ENCODE measurements around the gene AMIGO2.

Gene AMIGO2, protein sequence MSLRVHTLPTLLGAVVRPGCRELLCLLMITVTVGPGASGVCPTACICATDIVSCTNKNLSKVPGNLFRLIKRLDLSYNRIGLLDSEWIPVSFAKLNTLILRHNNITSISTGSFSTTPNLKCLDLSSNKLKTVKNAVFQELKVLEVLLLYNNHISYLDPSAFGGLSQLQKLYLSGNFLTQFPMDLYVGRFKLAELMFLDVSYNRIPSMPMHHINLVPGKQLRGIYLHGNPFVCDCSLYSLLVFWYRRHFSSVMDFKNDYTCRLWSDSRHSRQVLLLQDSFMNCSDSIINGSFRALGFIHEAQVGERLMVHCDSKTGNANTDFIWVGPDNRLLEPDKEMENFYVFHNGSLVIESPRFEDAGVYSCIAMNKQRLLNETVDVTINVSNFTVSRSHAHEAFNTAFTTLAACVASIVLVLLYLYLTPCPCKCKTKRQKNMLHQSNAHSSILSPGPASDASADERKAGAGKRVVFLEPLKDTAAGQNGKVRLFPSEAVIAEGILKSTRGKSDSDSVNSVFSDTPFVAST

DNA sequence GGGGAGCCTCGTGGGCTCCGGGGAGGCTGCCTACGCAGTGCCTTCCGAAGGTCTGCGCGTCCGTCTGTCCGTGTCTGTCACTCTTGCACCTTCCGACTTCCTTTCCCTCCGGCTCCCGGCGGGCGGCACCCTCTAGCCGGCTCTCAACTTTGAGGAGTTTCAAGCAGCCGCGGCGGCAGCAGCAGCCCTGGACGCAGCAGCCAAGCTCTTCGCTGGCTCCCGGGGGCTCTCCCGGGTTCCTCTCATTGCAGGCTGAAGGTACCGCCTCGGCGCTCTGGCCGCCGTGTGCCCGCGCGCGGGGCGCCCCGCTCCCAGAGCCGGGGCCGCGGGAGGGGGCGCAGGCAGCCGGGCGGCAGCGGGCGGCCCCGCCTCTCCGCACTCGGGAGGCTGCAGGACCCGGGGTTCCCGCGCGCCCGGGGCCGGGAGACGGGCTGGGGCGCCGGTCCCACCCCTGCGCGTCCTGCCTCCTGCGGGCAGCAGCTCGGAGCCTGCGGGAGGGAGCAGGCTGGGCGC, at the start of gene AMIGO2, which contains the start of gene PCED1B:
Gene AMIGO2, minus strand, starts transcription at position 492 of the 513 bp plus-strand sequence. CDS start 957 bp downstream, outside the sequence.
Gene PCED1B, plus strand, starts transcription at position 154 of the 513 bp plus-strand sequence. CDS start 155,443 bp downstream, outside the sequence.
- TF ChIP-seq GATA3 (IDR thresholded peaks at IDR 0.05; ENCODE audit: low read depth, low read length) (no peak), GATA2 (IDR thresholded peaks at IDR 0.05; ENCODE audit: low read depth, low read length) (no peak)

DNA sequence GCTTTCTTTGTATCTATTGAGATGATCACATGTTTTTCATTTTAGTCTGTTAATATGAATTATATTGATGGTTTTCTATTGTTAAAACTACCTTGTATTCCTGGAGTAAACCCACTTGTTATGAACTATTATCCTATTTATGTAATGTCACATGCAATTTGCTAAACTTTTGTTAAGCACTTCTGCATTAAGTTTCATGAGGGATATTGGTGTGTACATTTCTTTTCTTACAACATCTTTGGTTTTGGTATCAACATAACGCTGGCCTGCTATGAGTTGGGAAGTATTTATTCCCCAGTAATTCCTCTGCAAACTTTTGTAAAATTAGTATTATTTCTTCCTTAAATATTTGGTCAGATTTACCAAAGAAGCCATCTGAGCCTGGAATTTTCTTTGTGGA, 46.5 kb upstream of the AMIGO2 start:
- TF ChIP-seq GATA2 (IDR thresholded peaks at IDR 0.05; ENCODE audit: low read depth, low read length) (no peak), GATA3 (IDR thresholded peaks at IDR 0.05; ENCODE audit: low read depth, low read length) (no peak)

DNA sequence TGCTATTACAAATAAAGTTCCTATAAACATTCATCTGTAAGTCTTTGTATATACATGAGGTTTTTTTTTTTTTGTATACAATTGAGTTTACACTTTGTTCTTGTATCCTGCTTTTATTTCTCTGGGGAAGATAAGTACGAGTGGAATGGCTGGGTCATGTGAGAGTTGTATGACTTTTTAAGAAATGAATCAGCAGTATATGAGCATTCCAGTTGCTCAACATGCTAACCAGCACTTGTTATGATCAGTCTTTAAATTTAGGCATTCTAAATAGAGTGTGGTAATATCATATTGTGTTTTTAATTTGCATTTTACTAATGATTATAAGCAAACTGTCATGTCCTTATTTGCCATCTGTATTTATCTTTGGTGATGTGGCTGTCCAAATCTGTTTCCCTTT, 44.7 kb upstream of the AMIGO2 start:
- TF ChIP-seq GATA3 (IDR thresholded peaks at IDR 0.05; ENCODE audit: low read depth, low read length) (no peak), GATA2 (IDR thresholded peaks at IDR 0.05; ENCODE audit: low read depth, low read length) (no peak)

DNA sequence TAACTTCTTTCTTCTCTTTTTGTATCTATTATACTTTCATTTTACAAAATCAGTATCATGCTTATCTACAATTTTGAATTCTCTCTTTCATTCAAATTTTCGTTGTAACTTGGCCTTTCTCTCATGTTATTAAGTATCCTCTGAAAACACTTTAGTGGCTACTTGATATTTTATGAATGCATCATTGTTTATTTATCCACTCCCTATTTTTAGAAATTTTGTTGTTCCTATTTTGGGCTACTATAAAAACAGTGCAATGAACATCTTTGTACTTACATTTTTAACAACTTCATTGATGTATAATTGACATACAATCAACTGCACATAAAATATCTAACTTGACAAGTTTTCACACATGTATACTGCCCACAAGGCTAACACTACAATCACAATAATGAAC, 44.0 kb upstream of the AMIGO2 start:
- TF ChIP-seq GATA2 (IDR thresholded peaks at IDR 0.05; ENCODE audit: low read depth, low read length) (no peak), GATA3 (IDR thresholded peaks at IDR 0.05; ENCODE audit: low read depth, low read length) (no peak)

DNA sequence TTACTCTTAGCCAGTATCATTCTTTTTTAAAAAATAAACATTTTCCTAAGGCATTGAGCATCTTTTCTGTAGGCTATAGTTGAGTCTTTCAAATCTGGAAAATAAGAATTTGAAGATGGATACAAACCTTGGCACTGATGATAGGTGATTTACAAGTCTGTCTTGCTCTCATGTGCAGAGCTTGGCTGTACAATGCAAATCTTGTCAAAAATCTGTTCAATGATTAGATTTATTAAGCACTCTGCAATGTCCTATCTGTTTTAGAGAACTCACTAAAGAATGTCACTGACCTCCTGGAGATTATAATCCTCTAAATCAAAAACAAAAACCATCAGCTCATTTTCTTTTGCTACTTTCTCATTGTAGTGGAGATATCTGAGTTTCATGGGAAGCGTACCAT, 42.8 kb upstream of the AMIGO2 start:
- no peak for TF ChIP-seq GATA2 (IDR thresholded peaks at IDR 0.05; ENCODE audit: low read depth, low read length)
- TF ChIP-seq GATA3 (IDR thresholded peaks at IDR 0.05; ENCODE audit: low read depth, low read length): no peak

DNA sequence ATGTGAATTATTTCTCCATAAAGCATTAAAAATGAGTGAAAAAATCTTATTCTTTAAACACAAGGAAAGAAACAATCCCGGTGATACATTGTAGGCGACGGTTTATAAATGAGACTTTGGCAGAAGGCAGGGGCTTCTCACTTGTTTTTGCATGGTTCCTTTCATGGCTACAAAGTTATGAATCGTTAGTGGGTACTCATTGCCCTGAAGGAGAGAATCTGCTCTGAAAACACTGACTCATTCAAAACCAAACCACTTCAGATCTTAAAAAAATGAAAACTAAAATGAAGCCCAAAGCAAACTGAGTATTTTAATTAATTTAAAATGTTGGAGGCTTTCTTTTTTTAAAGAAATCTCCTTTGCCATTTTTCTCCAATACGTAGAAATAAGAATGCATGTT, 41.4 kb upstream of the AMIGO2 start:
- TF ChIP-seq GATA3 (IDR thresholded peaks at IDR 0.05; ENCODE audit: low read depth, low read length): no peak
- TF ChIP-seq GATA2 (IDR thresholded peaks at IDR 0.05; ENCODE audit: low read depth, low read length): no peak

DNA sequence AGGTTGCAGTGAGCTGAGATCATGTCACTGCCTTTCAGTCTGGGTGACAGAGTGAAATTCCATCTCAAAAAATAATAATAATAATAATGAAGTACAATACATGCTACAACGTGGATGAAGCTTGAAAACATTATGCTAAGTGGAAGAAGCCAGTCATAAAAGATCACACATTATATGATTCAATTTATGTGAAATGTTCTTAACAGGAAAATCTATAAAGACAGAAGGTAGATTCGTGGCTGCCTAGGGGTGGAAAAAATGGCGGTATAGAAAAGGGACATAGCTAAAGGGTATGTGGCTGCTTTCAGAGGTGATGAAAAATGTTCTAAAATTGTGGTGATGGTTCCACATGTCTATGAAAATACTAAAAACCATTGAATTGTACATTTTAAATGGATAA, 41.0 kb upstream of the AMIGO2 start:
- TF ChIP-seq GATA2 (IDR thresholded peaks at IDR 0.05; ENCODE audit: low read depth, low read length): no peak
- no peak for TF ChIP-seq GATA3 (IDR thresholded peaks at IDR 0.05; ENCODE audit: low read depth, low read length)

DNA sequence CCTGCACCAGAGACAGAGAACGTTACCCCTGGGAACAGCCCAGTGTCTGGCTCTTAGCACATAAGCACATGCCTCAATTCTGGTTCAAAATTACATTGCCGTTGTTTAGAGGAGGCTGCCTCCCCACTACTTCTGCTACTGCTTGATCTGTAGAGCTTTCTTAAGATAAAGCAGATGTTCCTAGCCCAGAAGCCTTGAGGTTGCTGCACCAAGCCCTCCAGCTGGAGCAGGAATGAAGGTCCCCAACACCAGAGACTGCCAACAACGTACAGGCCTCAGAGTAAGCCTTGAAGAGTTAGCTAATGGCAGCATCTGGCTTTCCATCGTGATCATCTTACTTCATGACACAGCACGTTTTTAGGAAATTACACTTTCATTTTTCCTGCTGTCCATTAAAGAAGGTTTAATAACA, 34.7 kb upstream of the AMIGO2 start:
- TF ChIP-seq GATA3 (IDR thresholded peaks at IDR 0.05; ENCODE audit: low read depth, low read length) (no peak), GATA2 (IDR thresholded peaks at IDR 0.05; ENCODE audit: low read depth, low read length) (no peak)

DNA sequence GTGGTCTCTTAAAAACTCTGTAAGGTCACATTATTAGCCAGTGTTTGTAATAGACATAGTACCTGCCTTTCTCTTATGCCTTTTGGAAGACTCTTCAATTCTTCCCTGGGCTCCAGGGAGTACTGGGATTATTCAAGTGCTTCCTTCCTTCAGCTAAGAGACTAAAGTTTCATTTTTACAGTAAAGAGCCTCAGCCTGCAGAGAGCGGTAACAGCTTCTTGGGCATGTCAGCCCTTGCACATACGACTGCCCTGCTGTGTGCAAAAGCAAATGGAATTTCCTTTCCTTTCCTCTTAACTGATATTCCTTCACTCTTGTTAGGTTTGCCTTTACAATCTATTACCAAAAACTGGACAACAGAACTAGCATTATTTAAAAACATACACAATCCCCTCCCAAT, 32.9 kb upstream of the AMIGO2 start:
- no peak for TF ChIP-seq GATA2 (IDR thresholded peaks at IDR 0.05; ENCODE audit: low read depth, low read length)
- TF ChIP-seq GATA3 (IDR thresholded peaks at IDR 0.05; ENCODE audit: low read depth, low read length): no peak

DNA sequence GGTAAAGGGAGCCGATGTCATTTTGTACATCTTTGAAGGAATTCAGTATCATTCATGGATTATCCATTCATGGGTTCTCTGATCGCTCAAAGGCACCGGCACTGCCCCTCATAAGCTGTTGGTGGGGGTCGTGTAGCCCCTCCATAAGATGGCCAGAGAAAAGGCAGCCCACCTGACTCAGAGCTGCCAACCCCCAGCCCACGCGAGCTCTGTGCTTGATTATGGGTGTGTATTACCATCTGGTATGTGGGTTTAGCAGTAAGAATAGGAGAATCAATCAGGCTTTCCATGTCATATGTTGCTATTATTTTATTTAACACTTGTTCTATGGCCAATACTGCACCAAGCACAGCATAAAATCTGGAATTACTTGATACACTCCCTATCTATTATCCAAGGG, 32.1 kb upstream of the AMIGO2 start:
- no peak for TF ChIP-seq GATA2 (IDR thresholded peaks at IDR 0.05; ENCODE audit: low read depth, low read length)
- TF ChIP-seq GATA3 (IDR thresholded peaks at IDR 0.05; ENCODE audit: low read depth, low read length): no peak

DNA sequence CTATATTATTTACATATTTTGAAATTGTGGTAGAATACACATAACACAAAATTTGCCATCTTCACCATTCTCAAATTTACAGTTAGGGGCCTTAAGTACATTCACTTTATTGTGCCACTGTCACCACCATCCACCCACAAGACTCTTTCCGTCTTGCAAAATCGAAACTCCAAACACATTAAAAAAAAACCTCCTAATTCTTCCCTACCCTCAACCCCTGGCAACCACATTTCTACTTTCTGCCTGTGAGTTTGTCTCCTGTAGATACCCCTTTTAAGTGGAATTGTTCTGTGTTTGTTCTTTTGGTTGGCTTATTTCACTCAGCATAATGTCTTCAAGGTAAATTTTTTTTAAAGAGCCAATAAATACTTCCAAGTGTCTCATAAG, 31.6 kb upstream of the AMIGO2 start:
- TF ChIP-seq GATA2 (IDR thresholded peaks at IDR 0.05; ENCODE audit: low read depth, low read length) (no peak), GATA3 (IDR thresholded peaks at IDR 0.05; ENCODE audit: low read depth, low read length) (no peak)

DNA sequence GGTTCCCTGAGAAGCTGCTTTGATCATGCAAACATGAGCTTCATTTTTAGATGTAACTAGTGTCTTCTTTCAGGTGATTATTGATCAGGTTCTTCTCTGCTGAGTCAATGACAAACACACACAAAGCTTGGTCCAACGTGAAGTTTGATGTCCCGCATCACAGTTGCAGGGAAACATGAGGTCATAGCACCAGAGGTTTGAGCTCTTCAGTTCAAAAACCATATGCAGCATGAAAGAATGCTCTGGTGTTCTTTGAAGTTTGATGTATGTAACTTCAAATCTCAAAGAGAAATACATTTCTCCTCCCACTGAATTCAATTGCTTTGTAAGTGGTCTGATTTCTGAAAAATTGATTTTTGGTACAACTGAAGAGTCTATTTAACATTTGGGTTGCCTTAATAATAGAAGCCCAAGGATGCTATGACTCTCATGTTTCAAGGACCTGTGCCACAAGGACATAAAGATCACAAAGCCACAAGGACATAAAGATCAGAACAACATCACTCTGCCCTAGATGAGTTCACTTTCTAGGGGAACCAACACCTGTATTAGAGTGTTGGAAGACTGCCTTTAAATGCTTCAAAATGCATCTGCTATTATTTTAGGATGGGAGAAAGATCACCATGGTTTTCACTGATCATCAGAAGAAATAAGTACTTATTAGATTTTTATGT, 31.1 kb upstream of the AMIGO2 start:
- TF ChIP-seq GATA2 (IDR thresholded peaks at IDR 0.05; ENCODE audit: low read depth, low read length) (no peak), GATA3 (IDR thresholded peaks at IDR 0.05; ENCODE audit: low read depth, low read length) (no peak)

DNA sequence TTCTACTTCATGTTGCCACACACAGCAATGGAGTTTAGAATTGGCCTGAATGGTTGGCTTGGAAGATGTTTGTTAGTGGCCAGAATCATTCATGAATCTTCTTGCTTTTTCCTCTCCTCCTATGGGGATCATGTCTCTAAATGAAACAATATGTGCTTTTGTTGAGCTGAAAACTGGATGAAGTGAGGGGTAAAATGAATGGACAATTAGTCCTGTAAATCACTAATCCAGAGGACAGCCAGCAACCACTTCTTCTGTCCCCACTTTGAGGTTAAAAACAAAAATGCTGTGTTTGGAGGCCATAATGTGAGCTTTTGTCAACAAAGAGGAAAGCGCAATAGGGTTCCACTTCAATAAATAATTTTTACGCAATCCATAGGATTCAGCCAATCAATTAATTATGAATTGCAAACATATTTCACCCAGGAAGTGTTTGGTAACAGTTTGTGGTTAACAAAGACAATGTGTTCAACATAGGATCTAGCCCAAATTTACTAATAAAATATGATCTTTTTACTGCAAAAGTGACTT, 30.3 kb upstream of the AMIGO2 start:
- TF ChIP-seq GATA2 (IDR thresholded peaks at IDR 0.05; ENCODE audit: low read depth, low read length): no peak
- TF ChIP-seq GATA3 (IDR thresholded peaks at IDR 0.05; ENCODE audit: low read depth, low read length): no peak

DNA sequence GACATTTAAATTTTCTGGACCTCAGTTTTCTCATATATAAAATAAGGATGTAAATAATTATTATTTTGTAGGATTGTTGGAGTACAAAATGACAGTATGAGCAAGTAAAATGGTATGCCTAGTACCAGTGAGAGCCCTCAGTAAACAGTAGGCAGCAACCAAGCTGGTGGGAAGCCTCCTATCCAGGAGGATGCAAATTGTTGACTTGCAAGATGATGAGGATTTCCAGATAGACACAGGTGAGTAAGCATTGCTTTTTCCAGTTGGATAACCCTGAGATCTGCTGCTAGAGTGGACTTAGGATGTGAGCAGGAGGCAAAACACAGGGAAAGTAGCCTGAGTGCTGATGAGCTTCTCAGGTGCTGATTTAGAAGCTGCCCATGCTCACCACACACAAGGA, 28.2 kb upstream of the AMIGO2 start:
- TF ChIP-seq GATA3 (IDR thresholded peaks at IDR 0.05; ENCODE audit: low read depth, low read length) (no peak), GATA2 (IDR thresholded peaks at IDR 0.05; ENCODE audit: low read depth, low read length) (no peak)
